ENCODE data around the gene NELL2.

The NELL2 gene

GRCh38 chr12:44716711-44717110 is 159.4 kb downstream of the NELL2 start:
- no peak for ATAC-seq
- TF ChIP-seq, protein P1, sequence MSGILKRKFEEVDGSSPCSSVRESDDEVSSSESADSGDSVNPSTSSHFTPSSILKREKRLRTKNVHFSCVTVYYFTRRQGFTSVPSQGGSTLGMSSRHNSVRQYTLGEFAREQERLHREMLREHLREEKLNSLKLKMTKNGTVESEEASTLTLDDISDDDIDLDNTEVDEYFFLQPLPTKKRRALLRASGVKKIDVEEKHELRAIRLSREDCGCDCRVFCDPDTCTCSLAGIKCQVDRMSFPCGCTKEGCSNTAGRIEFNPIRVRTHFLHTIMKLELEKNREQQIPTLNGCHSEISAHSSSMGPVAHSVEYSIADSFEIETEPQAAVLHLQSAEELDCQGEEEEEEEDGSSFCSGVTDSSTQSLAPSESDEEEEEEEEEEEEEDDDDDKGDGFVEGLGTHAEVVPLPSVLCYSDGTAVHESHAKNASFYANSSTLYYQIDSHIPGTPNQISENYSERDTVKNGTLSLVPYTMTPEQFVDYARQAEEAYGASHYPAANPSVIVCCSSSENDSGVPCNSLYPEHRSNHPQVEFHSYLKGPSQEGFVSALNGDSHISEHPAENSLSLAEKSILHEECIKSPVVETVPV (CRISPR knock-in tag; IDR thresholded peaks at IDR 0.05): no peak
- TF ChIP-seq BACH2 (CRISPR knock-in tag; IDR thresholded peaks at IDR 0.05; ENCODE audit: borderline replicate concordance) (no peak), PPARA (CRISPR knock-in tag; IDR thresholded peaks at IDR 0.05; ENCODE audit: borderline replicate concordance) (no peak), ZNF8 (CRISPR knock-in tag; IDR thresholded peaks at IDR 0.05) (no peak), ZNF70 (CRISPR knock-in tag; IDR thresholded peaks at IDR 0.05) (no peak), TCF4 (CRISPR knock-in tag; IDR thresholded peaks at IDR 0.05; ENCODE audit: borderline replicate concordance) (no peak), SNAI2 (CRISPR knock-in tag; IDR thresholded peaks at IDR 0.05) (no peak), ESRRG (CRISPR knock-in tag; IDR thresholded peaks at IDR 0.05) (no peak), ZFP30 (CRISPR knock-in tag; IDR thresholded peaks at IDR 0.05) (no peak), CSDC2 (CRISPR knock-in tag; IDR thresholded peaks at IDR 0.05) (no peak), TOX (CRISPR knock-in tag; IDR thresholded peaks at IDR 0.05; ENCODE audit: borderline replicate concordance) (no peak), ZC3H10 (CRISPR knock-in tag; IDR thresholded peaks at IDR 0.05) (no peak), ISL1 (CRISPR knock-in tag; IDR thresholded peaks at IDR 0.05) (no peak), ARNTL (CRISPR knock-in tag; IDR thresholded peaks at IDR 0.05; ENCODE audit: borderline replicate concordance, low read depth) (no peak), OSR1 (CRISPR knock-in tag; IDR thresholded peaks at IDR 0.05) (no peak)
- TF ChIP-seq, protein P2, sequence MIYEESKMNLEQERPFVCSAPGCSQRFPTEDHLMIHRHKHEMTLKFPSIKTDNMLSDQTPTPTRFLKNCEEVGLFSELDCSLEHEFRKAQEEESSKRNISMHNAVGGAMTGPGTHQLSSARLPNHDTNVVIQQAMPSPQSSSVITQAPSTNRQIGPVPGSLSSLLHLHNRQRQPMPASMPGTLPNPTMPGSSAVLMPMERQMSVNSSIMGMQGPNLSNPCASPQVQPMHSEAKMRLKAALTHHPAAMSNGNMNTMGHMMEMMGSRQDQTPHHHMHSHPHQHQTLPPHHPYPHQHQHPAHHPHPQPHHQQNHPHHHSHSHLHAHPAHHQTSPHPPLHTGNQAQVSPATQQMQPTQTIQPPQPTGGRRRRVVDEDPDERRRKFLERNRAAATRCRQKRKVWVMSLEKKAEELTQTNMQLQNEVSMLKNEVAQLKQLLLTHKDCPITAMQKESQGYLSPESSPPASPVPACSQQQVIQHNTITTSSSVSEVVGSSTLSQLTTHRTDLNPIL (CRISPR knock-in tag; IDR thresholded peaks at IDR 0.05; ENCODE audit: low read depth): no peak
- TF ChIP-seq, protein P3, sequence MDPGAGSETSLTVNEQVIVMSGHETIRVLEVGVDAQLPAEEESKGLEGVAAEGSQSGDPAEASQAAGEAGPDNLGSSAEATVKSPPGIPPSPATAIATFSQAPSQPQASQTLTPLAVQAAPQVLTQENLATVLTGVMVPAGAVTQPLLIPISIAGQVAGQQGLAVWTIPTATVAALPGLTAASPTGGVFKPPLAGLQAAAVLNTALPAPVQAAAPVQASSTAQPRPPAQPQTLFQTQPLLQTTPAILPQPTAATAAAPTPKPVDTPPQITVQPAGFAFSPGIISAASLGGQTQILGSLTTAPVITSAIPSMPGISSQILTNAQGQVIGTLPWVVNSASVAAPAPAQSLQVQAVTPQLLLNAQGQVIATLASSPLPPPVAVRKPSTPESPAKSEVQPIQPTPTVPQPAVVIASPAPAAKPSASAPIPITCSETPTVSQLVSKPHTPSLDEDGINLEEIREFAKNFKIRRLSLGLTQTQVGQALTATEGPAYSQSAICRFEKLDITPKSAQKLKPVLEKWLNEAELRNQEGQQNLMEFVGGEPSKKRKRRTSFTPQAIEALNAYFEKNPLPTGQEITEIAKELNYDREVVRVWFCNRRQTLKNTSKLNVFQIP (CRISPR knock-in tag; IDR thresholded peaks at IDR 0.05; ENCODE audit: borderline replicate concordance, low read depth): no peak
- TF ChIP-seq, protein P4, sequence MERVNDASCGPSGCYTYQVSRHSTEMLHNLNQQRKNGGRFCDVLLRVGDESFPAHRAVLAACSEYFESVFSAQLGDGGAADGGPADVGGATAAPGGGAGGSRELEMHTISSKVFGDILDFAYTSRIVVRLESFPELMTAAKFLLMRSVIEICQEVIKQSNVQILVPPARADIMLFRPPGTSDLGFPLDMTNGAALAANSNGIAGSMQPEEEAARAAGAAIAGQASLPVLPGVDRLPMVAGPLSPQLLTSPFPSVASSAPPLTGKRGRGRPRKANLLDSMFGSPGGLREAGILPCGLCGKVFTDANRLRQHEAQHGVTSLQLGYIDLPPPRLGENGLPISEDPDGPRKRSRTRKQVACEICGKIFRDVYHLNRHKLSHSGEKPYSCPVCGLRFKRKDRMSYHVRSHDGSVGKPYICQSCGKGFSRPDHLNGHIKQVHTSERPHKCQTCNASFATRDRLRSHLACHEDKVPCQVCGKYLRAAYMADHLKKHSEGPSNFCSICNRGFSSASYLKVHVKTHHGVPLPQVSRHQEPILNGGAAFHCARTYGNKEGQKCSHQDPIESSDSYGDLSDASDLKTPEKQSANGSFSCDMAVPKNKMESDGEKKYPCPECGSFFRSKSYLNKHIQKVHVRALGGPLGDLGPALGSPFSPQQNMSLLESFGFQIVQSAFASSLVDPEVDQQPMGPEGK (CRISPR knock-in tag; IDR thresholded peaks at IDR 0.05; ENCODE audit: borderline replicate concordance): no peak

DNA sequence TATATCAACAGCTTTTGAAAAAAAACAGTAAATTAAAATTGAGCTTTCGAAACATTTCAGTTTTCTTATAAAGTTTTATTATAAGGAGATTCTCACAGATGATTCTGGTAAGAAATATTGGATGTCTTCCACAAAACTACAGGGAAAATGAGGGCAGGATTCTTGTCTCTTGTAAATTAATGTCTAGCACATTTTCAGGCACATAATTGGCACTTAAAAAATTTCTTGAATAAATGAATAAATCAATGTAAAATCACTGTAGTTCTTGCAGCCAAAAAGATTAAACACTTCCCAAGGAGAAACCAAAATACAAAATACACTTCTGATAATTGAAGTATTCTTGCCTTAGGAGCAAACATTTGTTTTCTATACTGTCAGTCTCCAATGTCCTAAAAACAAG is 164.4 kb downstream of the NELL2 start:
- TF ChIP-seq, protein P3 (CRISPR knock-in tag; IDR thresholded peaks at IDR 0.05; ENCODE audit: borderline replicate concordance, low read depth): no peak
- TF ChIP-seq GLIS3 (CRISPR knock-in tag; IDR thresholded peaks at IDR 0.05) (no peak), SNAI2 (CRISPR knock-in tag; IDR thresholded peaks at IDR 0.05) (no peak), ARNTL (CRISPR knock-in tag; IDR thresholded peaks at IDR 0.05; ENCODE audit: borderline replicate concordance, low read depth) (no peak), ZNF565 (CRISPR knock-in tag; conservative IDR thresholded peaks at IDR 0.05; ENCODE audit: low read depth) (no peak), ZNF8 (CRISPR knock-in tag; IDR thresholded peaks at IDR 0.05) (no peak), ZNF70 (CRISPR knock-in tag; IDR thresholded peaks at IDR 0.05) (no peak), OSR1 (CRISPR knock-in tag; IDR thresholded peaks at IDR 0.05) (no peak), ISL1 (CRISPR knock-in tag; IDR thresholded peaks at IDR 0.05) (no peak), PPARA (CRISPR knock-in tag; IDR thresholded peaks at IDR 0.05; ENCODE audit: borderline replicate concordance) (no peak), TOX (CRISPR knock-in tag; IDR thresholded peaks at IDR 0.05; ENCODE audit: borderline replicate concordance) (no peak), ZC3H10 (CRISPR knock-in tag; IDR thresholded peaks at IDR 0.05) (no peak)
- TF ChIP-seq, protein P4 (CRISPR knock-in tag; IDR thresholded peaks at IDR 0.05; ENCODE audit: borderline replicate concordance): no peak
- TF ChIP-seq, protein P1 (CRISPR knock-in tag; IDR thresholded peaks at IDR 0.05): no peak
- TF ChIP-seq, protein P2 (CRISPR knock-in tag; IDR thresholded peaks at IDR 0.05; ENCODE audit: low read depth): no peak
- ATAC-seq: no peak

Measured in SK-N-SH treated with all-trans-retinoic acid at 6 μM for 48 hours (cell line).